Mucosa of rectum (tissue), 2 donors: ENCODE results near the gene USB1.

Source experiments
- H3K27ac ChIP-seq, 2 donors: one replicate each; pipeline ENCODE4 v1.7.0; 2013; ENCODE audit warnings: inconsistent platforms in 2 of 2, low read depth in 2 of 2, low read length in 2 of 2
- H3K27me3 ChIP-seq, 2 donors: one replicate each; pipeline ENCODE4 v1.7.0; 2013; ENCODE audit warnings: low read length in 2 of 2; ENCODE audit not compliant: control insufficient read depth in 2 of 2, insufficient read depth in 2 of 2
- H3K36me3 ChIP-seq, 2 donors: one replicate each; pipeline ENCODE4 v1.7.0; 2013; ENCODE audit warnings: low read length in 2 of 2; ENCODE audit not compliant: control insufficient read depth in 2 of 2, insufficient read depth in 2 of 2
- H3K4me1 ChIP-seq, 2 donors: one replicate each; pipeline ENCODE4 v1.7.0; 2013; ENCODE audit warnings: low read length in 2 of 2, mild to moderate bottlenecking in 1 of 2; ENCODE audit not compliant: control insufficient read depth in 2 of 2, insufficient read depth in 2 of 2
- H3K4me3 ChIP-seq, 2 donors: one replicate each; pipeline ENCODE4 v1.7.0; 2013; ENCODE audit warnings: low read length in 2 of 2
- H3K9ac ChIP-seq, 2 donors: one replicate each; pipeline ENCODE4 v1.7.0; 2013; ENCODE audit warnings: low read length in 2 of 2, low read depth in 1 of 2, mild to moderate bottlenecking in 1 of 2
- H3K9me3 ChIP-seq, 2 donors: one replicate each; pipeline ENCODE4 v1.7.0; 2013; ENCODE audit warnings: low read length in 2 of 2; ENCODE audit not compliant: control insufficient read depth in 2 of 2
- donor health status: healthy.
- donor health status: Normal muscosa, but diverticular disease.

The USB1 gene

DNA sequence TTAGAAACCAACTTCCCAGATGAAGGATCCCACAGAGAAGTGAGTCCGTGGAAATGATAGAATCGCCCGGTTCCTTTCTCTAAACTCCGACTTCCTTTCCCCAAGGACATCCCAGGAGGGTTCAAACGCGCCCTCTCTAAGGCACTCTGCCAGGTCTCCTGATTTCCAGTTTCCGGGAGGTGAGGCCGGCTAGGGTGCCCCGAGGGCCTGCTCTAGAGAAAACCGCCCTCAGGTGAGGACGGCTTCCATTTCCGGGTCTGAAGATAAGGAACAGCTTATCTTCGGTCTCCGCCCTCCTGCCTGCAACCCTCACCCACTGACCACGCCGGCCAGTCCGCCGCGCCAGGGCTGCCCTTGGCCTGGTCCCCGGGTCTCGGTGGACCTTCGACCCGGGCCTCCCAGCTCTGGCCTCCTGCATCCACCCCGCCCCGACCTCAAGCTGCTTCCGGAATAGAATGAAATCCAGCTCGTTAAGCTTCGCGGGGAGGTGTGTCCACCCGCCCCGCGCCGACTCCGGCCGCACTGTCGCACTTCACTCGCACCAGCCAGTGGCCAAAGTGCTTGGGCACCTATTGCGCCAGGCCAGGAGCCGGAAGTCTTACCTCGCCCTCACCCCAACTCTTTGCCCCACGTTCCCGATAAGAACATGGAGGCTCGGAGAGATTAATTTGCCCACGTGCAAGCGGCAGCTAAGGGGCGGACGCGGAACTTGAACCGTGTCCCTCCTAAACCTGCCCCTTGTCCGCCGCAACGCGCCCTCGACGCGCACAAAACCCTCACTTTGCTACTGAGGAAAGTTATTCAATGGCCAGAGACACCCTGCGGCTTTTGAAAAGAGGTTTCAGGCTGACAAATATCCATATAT, 23.5 kb downstream of the USB1 start:
- Histone ChIP-seq H3K4me3 (peak overlapping the region; percentile 80 to 92), H3K4me1 (peaks cover 48 to 55% of the 10 kb centered on the region in 2 donors)

DNA sequence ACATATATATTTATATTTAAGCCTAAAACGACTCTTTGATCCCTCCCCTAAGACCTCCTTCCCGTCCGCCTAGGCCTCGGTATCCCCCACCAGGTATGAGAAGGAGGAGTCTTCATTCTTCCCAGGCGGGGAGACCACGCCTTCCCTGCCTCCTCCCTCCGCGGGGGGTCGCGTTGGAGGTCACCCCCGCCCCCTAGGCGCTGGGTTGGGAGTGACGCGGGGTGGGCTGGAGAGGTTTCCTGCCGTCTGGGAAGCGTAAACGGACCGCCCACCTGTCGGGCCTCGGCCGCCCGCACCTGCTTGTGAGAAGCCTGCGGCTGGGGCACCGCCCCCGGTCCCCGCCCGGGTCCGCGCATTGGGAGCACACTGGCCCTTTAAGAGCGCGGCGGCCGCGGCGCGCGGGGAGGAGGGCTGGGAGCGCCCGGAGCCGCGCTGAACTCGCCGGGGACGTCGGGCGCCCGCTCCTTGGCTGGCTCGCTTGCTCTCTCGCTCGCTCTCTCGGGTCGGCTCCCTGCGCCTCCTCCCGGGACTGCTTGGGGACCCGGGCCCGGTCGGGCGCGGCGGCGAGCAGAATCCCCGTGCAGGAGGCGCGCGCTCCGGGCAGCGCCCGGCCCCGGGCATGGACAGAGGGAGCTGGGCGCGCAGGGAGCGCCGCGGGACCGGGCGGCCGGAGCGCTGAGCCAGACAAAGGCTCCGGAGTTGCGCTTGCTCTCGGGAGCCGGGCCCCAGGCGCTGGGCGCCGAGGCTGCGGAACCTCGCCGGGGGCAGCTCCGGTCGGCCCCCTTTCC, 24.3 kb downstream of the USB1 start, which contains the start of gene MMP15:
Gene MMP15 (plus strand): TSS at position 404 of the 788 bp plus-strand sequence. CDS start 597 bp downstream, outside the sequence.
- Histone ChIP-seq H3K27me3 (no peaks in the 10 kb centered on the region), H3K9ac (peak within 1 kb of the TSS; percentile 70 to 90), H3K4me3 (peak within 1 kb of the TSS; percentile 80 to 92), H3K27ac (peak within 1 kb of the TSS; percentile 95 to 96), H3K4me1 (peaks cover 48 to 62% of the 10 kb centered on the region in 2 donors), H3K9me3 (no peaks in the 10 kb centered on the region), H3K36me3 (peaks cover 3% of the 10 kb centered on the region in 2 donors)

More for the DNA sequence above, 23.5 kb downstream of the USB1 start:
- H3K27ac ChIP-seq = peak overlapping the region; percentile 95 to 96
- peak overlapping the region; percentile 68 to 90 for H3K9ac ChIP-seq
- no peaks in the 10 kb centered on the region for H3K9me3 ChIP-seq
- peaks cover 3 to 6% of the 10 kb centered on the region in 2 donors for H3K36me3 ChIP-seq
- H3K27me3 ChIP-seq = no peaks in the 10 kb centered on the region

- no peaks in the 10 kb centered on the region for H3K27me3 ChIP-seq
- H3K4me3 ChIP-seq = peak overlapping the region; percentile 80 to 92
- H3K4me1 ChIP-seq = peaks cover 48 to 65% of the 10 kb centered on the region in 2 donors
- H3K36me3 ChIP-seq = peaks cover 3 to 4% of the 10 kb centered on the region in 2 donors
- no peaks in the 10 kb centered on the region for H3K9me3 ChIP-seq
- H3K27ac ChIP-seq = peak overlapping the region; percentile 95 to 96
- H3K9ac ChIP-seq = peak overlapping the region; percentile 70 to 90
Measured at GRCh38 chr16:58026139-58026704, 25.0 kb downstream of the USB1 start.

DNA sequence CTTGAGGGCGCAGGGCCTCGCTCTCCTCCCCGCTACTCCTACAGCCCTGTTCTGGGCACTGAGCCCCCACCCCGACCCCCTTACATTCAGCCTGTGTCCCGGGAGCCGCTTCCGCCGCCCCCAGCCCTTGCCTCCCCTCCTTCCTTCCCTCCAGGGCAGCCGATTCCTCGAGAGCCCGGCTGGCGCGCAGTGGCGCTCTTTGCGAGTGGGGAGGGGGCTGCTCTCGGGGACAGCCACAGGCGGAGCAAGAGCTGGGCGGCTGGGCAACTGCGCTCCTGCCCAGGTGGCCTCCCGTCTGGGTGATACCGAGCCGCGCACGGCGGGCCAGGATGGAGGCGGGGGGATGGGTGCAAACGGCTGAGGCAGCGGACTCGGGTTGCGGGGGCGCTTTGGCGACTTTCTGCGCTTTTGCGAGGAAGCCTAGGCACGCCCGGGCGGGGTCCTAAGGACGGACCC, 25.5 kb downstream of the USB1 start:
- Histone ChIP-seq H3K27me3 (no peaks in the 10 kb centered on the region), H3K9me3 (no peaks in the 10 kb centered on the region), H3K27ac (peak overlapping the region; percentile 95 to 96), H3K4me3 (peak overlapping the region; percentile 80 to 92), H3K36me3 (peaks cover 3 to 4% of the 10 kb centered on the region in 2 donors), H3K4me1 (peaks cover 48 to 63% of the 10 kb centered on the region in 2 donors), H3K9ac (peak overlapping the region; percentile 70 to 90)

DNA sequence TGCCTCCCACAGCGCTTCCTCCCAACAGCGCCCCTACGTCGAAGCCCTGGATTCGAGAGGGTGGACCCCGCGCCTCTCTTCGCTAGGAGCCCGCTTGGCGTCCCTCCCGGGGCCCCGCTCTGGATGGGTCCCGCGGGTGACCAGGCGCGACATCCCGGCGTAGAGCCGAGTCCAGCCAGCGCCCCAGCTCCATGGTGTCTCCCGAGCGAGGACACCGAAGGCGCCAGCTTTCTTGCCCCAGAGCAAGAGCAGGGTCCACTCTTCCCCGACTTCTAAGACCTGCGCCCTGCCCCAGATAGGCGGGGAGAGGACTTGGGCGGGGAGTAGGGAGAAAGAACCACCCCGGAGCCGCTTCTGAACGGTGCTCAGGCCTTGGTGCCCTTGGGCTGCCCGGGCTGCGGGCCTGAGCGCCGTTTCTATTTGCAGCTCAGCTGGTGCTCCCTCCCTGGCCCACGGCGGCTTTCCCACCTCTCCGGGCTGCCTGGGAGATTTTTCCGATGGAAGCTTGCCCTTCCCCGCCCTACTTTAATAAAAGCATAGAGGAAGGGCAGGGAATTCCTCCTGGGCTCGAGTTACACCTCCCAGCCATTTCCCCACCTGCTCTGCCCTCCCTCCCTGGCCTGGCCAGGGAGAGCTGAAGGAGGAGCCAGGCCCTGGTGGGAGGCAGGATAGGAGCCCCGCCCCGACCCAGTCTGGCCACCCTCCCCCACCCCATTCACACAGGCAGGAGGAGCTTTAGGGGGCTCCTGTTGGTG, 26.1 kb downstream of the USB1 start:
- Histone ChIP-seq H3K27ac (peak overlapping the region; percentile 95 to 96), H3K4me1 (peaks cover 43 to 57% of the 10 kb centered on the region in 2 donors), H3K9me3 (no peaks in the 10 kb centered on the region)

GRCh38 chr16:58027916-58028455, 26.8 kb downstream of the USB1 start:
- Histone ChIP-seq H3K36me3 (peaks cover 3 to 4% of the 10 kb centered on the region in 2 donors), H3K9ac (peak overlapping the region in 1 of 2 donors; percentile 39), H3K27me3 (no peaks in the 10 kb centered on the region), H3K4me1 (peaks cover 37 to 50% of the 10 kb centered on the region in 2 donors), H3K9me3 (no peaks in the 10 kb centered on the region), H3K27ac (peak overlapping the region; percentile 95 to 96), H3K4me3 (peak overlapping the region; percentile 80 to 92)

More for the DNA sequence above, 26.1 kb downstream of the USB1 start:
- Histone ChIP-seq H3K36me3 (peaks cover 3 to 4% of the 10 kb centered on the region in 2 donors), H3K27me3 (no peaks in the 10 kb centered on the region), H3K4me3 (peak overlapping the region; percentile 80 to 92), H3K9ac (peak overlapping the region; percentile 70 to 90)

GRCh38 chr16:58028541-58029070, 27.4 kb downstream of the USB1 start:
- H3K27ac ChIP-seq = peak overlapping the region; percentile 21 to 43
- H3K9me3 ChIP-seq = no peaks in the 10 kb centered on the region
- H3K9ac ChIP-seq = peak overlapping the region in 1 of 2 donors; percentile 39
- peaks cover 3 to 4% of the 10 kb centered on the region in 2 donors for H3K36me3 ChIP-seq
- H3K4me3 ChIP-seq = peak overlapping the region; percentile 80 to 92
- peaks cover 31 to 44% of the 10 kb centered on the region in 2 donors for H3K4me1 ChIP-seq
- H3K27me3 ChIP-seq = no peaks in the 10 kb centered on the region

GRCh38 chr16:58029410-58029809, 28.2 kb downstream of the USB1 start:
- Histone ChIP-seq H3K9me3 (no peaks in the 10 kb centered on the region), H3K27ac (peak overlapping the region in 1 of 2 donors; percentile 43), H3K9ac (no peak overlapping the region)

More at GRCh38 chr16:58029410-58029809, 28.2 kb downstream of the USB1 start:
- Histone ChIP-seq H3K4me1 (peaks cover 23 to 36% of the 10 kb centered on the region in 2 donors), H3K36me3 (peaks cover 3 to 6% of the 10 kb centered on the region in 2 donors), H3K4me3 (peak overlapping the region in 1 of 2 donors; percentile 19), H3K27me3 (no peaks in the 10 kb centered on the region)
